GM21737 (cell line): Measurements from ENCODE around the gene TSPAN2.

ENCODE experiments used
- ATAC-seq: cut with Tn5 transposase; IDR thresholded peaks from one replicate; pipeline ENCODE4 v1.9.1; 2021; ENCODE audit warnings: mild to moderate bottlenecking, moderate library complexity; ENCODE audit not compliant: unreplicated experiment

Gene TSPAN2

DNA sequence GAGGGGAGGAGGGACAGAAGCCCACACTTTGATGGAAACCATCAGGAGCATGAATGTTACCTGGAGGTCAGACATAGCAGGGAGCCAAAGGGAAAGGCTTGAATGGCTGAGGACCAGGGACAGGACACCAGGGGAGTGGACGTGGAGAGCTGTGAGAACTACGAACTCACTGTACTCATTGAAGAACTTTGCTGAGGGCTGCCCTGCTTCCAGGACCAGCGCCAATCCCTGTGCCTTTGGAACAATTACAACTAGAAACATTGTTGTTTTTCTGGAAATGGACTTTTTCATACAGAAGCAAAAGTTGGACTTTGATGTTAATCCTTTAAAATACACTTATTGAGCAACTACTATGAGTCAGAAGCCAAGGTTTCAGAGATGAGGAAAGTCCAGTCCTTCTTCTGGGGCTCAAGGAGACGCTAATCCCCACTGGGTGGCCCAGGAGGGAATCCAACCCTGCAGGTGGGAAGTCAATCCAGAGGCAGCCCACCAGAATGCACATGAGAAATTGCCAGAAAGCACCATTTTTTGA lies 12.9 kb downstream of the TSPAN2 start:
- no peak for ATAC-seq

DNA sequence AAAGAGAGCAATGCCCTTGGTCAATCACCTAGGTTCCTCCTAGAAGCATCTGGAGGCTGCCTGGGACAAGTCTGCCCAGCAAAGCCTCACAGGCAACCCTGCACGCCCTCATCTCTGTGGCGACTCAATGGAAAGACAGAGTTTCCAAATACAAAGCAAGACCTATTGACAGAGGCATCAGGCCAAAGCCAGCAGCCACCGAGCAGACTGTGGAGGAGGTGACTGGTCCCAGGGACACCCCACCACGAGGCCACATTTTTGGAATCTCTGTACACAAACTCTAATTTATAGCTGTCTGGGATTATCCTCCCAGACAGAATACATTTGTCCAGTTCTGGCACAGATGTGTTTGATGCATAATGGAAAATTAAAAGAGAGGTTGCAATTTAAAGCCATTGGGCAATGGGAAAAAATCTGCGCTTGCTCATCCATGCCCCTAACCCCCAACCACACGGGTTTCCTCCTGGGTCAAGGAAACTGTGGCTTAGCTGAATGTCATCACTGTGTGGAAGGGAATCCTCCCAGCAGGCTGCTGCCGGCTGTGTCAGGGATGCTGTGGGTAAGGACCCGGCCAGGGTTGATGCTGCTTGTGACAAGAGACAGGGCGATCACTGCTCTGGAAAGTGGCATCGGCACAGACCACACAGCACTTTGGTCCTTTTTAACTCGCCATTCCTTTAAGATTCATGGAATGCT lies 14.3 kb downstream of the TSPAN2 start:
- ATAC-seq = no peak

DNA sequence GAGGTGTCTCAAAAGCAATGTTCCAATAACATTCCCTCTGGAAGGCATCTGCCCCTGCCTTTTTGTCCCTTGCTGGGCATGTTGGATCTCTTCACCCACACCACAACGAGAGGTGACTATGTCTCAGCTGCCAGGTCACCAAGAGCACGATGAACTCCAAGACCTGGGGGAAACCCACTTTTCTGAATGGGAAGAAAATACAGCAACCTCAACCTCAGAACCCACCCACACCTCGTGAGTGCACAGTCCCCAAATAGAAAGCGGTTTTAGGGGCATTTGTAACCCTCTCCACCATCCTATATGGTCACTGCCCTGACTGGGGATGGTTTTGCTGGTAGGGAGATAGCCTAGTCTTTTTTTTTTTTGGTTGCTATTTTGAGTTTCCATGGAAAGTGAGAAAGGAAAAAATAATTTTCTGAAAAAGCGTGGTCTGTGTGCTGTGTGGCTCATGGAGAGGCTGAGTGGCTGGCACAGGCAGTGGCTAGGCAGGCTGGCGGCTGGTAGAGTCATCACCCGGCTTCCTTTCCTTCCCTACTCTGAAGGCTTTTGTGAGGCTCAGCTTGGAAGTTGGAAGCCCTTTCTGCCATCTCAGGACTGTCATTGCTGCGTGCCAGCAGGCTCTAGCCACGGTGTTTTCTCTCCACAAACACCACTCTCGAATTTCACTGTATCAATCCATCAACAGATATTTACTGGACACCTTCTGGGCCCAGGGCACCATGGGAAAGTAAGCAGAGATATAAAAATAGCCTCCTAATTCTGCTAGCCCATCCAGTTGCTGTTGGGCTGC lies 15.8 kb downstream of the TSPAN2 start:
- no peak for ATAC-seq

DNA sequence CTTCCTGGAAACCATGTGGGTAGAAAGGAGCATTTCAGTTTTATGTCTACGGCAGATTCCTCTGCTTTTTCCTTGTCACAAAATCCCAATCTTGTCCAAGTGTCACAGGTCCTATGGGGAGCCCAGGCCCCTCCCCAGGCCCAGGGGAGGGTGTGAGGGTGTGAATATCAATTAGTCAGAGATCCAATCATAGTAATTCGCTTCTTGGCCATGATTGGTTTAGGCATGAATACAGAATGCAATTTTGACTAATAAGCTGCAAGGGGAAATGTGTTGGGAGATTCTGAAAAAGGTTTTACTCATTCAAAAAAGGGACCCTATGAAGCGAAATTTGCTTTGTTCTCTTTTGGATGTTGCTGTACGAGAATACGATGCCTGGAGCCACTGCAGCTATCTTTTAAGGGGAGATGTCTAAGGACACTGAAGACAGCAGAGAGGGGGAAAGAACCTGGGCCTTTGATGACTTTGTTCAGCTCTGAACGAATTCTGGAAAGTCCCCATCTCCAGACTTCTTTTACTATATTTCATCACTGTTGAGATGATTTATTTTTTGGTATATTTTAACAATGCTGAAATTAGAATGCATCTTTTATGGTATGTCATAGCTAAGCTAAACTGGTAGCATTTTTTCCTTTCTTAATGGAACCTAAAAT lies 18.2 kb downstream of the TSPAN2 start:
- no peak for ATAC-seq

DNA sequence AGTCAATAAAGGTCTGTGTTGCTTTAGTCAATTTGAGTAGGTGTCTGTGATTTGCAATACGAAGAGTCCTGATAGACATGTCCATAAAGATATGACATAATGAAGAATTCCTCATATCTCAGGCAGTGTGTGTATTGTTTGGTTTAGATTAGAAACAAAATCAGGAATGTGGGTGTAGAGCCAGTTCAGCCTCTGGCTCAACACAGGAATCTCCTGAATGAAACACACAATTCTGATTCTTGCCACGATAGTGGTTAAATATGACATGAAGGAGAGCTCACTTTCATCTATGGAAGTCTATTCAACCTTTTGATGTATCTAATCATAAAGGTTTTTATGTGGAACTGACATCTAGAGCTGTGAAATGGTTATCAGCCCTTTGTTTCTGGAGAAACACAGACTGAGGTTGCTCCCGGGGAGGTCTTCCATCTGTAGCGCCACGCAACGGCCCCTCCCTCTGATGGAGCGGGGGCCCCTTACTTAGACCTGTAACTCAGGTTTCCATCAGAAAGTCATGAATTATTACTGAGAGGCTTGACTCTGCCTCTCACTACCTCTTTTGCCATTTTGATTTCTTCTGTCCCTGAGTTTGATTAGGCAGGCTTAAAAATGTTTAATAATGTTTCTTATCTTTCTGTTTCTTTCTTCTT lies 19.5 kb downstream of the TSPAN2 start:
- no peak for ATAC-seq

DNA sequence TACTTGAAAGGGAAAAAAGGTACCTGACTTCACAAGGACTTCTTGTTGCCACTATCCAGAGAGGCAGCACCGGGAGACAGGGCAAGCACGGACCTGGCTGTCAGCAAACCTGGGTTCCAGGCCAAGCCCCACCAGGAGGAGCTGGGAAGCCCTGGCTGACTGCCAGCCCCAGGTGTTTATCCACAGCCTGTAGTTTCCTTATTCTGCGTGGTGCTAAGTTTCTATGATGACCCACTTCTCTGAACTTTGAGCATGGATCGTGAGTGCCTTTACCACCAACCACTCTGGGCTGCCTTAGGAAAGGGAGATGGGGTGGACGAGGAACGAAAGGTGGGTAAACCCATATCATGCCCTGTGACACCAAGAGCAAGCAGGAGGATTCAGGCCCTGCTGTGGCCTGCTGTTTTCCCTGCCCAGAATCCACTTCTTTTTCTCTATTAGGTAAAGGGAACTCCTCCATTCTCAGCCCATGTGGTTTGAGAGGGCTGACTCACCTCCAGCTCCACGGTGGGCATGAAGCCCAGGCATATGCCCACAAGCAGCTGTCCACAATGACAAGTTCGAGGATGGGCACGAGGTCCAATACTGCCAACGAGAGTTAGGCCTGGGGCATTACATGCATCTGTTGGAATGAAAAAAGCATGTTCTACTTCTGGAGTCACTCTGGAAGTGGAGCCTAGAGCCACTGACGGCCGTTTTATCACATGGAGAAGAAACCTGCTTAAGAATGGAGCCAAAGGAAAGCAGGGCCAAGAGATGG lies 20.3 kb downstream of the TSPAN2 start:
- ATAC-seq = no peak

DNA sequence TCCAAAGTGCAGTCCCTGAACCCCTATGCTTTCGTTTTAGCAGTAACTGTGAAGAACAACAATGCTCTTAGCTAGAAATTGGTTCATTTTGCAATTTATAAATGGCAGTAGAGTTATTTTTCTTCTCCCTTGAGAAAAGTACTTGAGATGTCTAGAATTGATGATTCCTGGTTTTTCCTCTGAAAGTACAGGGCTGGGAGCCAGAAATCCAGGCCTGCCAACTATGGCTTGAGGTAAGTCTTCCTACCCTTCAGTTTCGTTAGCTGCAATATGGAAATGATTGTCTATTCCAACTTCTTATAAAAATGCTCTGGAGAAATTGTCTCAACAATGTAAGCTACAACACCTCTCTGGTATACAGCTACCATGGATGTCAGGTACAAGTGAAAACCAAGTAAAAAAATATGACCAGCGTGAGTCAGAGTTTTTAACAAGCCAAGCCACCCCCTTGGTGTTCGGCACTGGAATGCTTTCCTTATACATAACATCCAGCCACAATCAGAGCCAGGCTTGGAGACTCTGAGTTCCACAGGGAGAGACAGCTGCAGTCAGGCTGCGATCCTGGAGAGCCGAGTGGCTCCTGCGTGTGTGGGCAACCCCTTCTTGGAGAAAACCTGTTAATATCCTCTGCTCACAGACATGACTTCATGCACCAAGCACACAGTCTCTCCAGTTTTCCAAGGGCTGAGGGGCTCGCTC lies 22.0 kb downstream of the TSPAN2 start:
- no peak for ATAC-seq

DNA sequence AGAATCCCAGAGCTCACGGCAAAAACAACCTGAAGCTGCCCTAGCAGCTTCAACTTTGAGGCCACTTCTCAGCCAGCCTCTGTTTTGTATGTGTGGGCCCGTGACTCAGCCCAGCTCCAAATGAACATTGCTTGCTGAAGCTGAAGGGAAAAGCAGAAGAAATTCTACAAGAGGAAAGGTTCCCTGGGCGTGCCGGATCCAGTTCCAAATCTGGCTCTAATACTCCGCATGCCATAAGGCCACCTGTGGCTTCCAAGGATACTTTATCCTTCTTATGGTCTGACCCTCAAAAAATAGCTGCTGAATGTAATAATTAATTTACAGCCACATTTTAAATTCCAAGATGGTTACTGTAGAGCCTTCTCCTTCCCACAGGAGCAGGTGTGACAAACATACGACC lies 24.3 kb downstream of the TSPAN2 start:
- ATAC-seq = no peak

DNA sequence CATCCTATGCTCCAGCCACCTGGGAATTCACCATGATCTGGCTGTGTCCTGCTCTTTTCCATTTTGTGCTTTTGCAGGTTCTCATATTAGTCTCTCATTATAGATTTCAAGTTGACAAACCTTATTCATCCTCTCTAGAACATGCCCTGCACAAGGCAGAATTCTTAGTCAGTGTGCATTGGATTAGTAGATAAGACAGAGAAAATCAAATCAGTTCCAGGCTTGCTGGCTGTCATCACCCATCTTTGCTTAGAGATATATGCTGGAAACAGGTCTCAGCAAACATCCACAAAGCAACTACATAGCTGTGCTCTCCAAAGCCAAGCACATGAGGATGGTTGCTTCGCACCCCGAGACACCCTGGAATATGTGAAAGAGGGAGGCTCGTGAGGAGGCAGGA lies 24.8 kb downstream of the TSPAN2 start:
- no peak for ATAC-seq

DNA sequence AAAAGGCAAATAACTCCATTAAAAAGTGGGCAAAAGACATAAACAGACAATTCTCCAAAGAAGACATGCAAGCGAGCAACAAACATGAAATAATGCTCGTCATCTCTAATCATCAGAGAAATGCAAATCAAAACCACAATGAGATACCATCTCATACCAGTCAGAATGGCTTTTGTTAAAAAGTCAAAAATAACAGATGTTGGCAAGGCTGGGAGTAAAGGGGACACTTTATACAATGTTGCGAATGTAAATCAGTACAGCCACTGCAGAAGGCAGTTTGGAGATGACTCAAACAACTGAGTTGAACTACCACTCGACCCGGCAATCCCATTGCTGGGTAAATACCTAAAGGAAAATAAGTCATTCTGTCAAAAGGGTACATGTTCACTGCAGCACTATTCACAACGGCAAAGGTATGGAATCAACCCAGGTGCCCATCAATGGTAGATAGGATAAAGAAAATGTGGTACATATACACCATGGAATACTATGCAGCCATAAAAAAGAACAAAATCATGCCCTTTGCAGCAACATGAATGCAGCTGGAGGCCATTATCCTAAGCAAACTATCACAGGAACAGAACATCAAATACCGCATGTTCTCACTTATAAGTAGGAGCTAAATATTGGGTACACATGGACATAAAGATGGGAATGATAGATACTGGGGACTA lies 25.9 kb downstream of the TSPAN2 start:
- no peak for ATAC-seq

DNA sequence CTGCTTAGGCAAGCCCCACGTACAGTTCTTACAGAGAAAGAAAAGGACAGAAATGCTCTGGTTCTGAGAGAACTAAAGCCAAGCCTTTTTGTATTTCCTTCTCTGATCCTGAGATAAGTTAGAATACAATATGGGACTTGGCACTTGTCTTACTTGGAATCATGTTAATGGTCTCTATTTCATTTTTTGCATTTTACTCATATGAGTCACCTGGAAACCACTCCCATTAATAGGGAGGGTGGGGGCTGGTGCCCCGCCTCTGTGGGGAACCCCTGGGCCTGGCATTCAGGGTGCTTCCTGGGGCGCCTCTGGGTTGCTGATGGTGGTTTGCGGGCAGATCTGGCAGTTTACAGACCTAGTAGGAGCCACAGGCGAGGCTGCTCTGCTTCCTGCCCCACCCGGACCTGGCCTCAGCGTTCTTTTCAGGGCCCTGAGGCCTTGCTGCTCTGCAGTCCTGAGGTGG lies 26.7 kb downstream of the TSPAN2 start:
- no peak for ATAC-seq

DNA sequence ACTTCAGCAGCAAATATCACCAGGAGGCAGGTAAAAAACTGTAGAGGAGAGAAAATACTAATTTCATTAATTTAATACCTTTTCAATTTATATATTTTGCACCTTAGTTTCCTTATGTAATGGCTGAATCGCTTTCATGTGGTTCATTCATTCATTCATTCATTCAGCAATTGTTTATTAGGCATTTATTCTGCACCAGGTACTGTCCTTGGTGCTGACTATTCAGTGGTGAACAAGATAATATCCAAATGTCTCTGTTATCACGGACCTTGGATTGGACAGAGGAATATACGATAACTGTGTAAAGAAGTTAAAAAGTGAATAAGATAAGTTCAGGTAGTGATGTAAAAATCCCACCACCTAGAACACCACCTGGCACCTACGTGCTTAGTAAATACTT lies 28.8 kb downstream of the TSPAN2 start:
- no peak for ATAC-seq

DNA sequence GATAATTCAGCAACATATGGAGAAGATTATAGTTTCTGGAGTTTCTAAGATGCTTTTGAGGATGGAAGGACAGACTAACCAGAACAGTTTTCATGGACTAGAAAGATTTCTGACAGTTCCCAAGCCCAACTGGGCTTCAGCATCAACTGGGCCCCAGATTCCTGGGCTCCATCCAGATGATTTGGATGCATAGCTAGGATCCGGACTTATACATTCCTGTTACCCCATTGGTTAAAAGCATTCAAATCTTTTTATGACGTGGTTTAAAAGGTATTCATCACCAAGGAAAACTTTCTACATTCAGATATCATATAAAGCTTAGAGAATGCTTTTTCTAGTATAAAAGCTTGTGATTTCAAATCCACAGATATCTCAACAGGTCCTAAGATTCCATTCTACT lies 30.0 kb downstream of the TSPAN2 start:
- ATAC-seq = no peak

DNA sequence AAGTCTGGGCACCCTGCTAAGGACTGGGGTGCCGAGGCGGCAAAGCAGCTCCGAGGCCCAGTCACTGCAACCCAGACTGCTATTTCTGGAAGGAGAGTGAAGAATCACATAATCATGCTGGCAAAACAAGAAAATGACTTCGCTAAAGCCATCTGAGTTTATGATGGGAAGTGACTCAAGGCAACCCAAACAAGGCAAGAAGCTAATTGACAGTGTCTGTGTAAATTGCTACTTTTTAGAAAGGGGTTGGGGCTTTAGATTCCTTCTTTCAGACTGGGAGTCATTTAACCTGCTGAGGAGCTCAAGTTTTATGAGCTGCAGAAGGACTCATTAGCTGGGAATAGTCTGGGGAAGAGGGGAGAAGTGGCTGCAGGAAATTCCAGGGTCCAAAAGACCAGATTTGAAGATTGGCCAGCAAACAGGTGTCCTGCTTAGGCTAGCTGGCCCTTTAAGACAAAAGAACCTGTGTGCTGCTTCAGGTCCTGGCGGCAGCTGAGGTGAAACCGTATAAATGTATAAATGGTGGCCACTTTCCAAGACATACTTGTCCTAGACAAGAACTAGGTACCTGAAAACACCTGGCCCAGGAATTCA lies 31.5 kb downstream of the TSPAN2 start:
- no peak for ATAC-seq

DNA sequence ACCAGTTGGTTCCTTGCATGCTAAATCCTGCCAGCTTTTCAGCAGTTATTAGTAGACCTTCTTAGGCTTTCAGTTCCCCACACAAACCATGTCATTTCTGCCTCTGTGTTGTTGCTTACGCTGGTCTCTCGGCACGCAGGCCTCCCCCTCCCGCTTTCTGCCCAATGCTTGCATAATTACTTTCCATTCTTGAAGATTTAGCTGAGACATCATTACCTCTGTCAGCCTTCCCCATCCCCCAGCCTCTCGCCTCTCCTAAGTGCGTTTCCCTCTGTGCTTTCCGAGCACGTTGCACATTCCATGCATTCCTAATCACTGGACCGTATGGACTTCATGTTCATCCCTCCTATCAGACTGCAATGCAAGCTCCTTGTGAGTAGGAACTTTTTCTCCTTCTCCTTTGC lies 32.9 kb downstream of the TSPAN2 start:
- ATAC-seq = no peak

DNA sequence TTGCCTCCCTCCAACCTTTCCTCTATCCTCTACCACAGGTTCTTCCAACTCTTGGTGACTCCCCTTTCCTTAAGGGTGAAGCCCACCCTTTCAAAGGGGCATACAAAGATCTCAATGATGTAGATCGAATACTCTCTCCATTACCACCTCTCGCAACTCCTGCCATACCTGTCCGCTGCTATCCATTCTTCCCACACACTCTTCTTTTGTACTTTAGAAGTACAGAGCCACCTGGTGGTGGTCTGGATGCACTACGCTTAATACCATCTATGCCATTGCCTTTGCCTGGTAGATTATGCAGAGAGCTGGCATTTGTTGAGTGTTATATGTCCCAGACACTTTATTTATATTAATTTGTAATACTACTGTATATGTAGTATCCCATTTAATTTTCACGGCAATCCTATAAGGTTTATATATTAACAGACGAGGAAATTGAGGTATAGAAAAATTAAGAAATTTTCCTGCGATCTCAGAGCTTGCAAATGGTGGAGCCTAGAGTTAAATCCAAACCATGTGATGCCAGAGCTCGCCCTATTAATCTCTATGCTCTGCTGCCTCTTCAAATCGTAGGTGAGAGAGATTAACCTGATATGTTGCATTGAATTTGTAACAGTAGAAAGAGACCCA lies 36.7 kb downstream of the TSPAN2 start:
- ATAC-seq = peak; percentile 76

DNA sequence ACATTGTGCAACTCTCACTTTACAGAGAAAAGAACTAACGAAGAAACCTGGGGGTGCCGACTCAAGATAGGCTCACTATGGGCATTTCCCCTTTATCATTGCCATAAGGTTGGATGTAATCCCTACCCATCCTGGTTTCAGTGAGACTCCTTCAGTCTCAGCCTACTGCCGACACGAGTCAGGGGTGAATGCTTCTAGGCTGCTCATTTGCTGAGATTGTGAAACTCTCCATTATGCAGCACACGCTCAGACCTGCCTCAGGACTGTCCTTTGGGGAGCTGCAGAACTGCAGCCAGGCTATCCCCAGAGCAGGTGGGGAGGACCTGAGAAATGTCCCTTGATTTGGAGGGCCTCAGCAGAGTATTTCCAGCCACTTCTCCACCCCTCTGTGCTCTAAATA lies 37.5 kb downstream of the TSPAN2 start:
- ATAC-seq = no peak

DNA sequence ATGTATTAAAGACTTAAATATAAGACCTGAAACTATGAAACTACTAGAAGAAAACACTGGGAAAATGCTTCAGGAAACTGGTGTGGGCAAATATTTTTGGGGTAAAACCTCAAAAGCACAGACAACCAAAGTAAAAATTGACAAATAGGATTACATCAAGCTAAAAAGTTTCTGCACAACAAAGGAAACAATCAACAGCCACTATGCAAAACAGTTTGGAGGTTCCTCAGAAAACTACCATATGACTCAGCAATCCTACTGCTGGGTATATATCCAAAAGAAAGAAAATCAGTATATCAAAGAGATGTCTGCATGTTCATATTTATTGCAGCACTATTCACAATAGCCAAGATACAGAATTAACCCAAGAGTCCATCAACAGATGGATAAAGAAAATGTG lies 42.6 kb downstream of the TSPAN2 start:
- ATAC-seq = no peak
